ENCODE data around the gene SH3RF2.
A peak's percentile ranks its signal among the peaks of the same experiment; 100 is the strongest.

The SH3RF2 gene

DNA sequence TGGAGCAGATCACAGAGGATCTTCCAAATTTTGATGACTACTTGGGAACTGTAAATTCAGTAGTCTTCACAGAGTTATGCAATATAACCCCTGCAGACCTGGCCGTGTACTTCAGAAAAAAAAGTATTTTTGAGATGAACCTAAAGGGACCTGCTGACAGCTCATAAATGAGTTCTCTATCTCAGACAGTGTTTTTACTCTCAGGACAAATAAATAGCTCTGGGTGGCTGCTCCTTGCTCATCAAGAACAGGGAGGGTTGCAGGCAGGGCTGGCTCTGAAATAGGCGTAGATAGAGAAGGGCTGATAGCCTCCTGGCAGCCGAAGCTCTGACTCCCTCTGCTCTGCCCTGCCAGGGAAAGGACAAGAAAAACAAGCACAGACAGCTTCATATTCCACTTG is 104.1 kb downstream of the SH3RF2 start:
- H3K9ac ChIP-seq (ENCODE audit: insufficient read length): no peak overlapping the region
- TF ChIP-seq EZH2 (IDR thresholded peaks at IDR 0.05): no peak
- TF ChIP-seq POLR2AphosphoS5 (IDR thresholded peaks at IDR 0.05; ENCODE audit: borderline replicate concordance, low read depth, low read length): no peak
- TF ChIP-seq FOXP2 (optimal IDR thresholded peaks at IDR 0.05; ENCODE audit: control extremely low read depth, extremely low read length, insufficient read depth): no peak
- no peak overlapping the region for H3K4me3 ChIP-seq
- H3K36me3 ChIP-seq (ENCODE audit: insufficient read depth, low read length): no peaks in the 10 kb centered on the region
- no peak overlapping the region for H3K27ac ChIP-seq
- H3K9me3 ChIP-seq (ENCODE audit: low read depth, low read length): no peaks in the 10 kb centered on the region
- DNase-seq (ENCODE audit: low read depth, low spot score): no peak

- H3K27ac ChIP-seq: no peak overlapping the region
- no peak for DNase-seq (ENCODE audit: low read depth, low spot score)
- TF ChIP-seq POLR2AphosphoS5 (IDR thresholded peaks at IDR 0.05; ENCODE audit: borderline replicate concordance, low read depth, low read length) (no peak), EZH2 (IDR thresholded peaks at IDR 0.05) (no peak), FOXP2 (optimal IDR thresholded peaks at IDR 0.05; ENCODE audit: control extremely low read depth, extremely low read length, insufficient read depth) (no peak)
- H3K4me3 ChIP-seq: no peak overlapping the region
- no peak overlapping the region for H3K9ac ChIP-seq (ENCODE audit: insufficient read length)
- H3K9me3 ChIP-seq (ENCODE audit: low read depth, low read length): no peaks in the 10 kb centered on the region
- no peaks in the 10 kb centered on the region for H3K36me3 ChIP-seq (ENCODE audit: insufficient read depth, low read length)
These were observed 104.9 kb downstream of the SH3RF2 start for GRCh38 chr5:146041180-146041789.

GRCh38 chr5:146042628-146043279 is 106.4 kb downstream of the SH3RF2 start:
- H3K27ac ChIP-seq: no peak overlapping the region
- no peak for DNase-seq (ENCODE audit: low read depth, low spot score)
- no peak overlapping the region for H3K9ac ChIP-seq (ENCODE audit: insufficient read length)

GRCh38 chr5:146043722-146044121 is 107.3 kb downstream of the SH3RF2 start:
- H3K36me3 ChIP-seq (ENCODE audit: insufficient read depth, low read length): no peaks in the 10 kb centered on the region
- DNase-seq (ENCODE audit: low read depth, low spot score): no peak
- H3K9me3 ChIP-seq (ENCODE audit: low read depth, low read length): no peaks in the 10 kb centered on the region
- H3K27ac ChIP-seq: no peak overlapping the region
- TF ChIP-seq EZH2 (IDR thresholded peaks at IDR 0.05) (no peak), FOXP2 (optimal IDR thresholded peaks at IDR 0.05; ENCODE audit: control extremely low read depth, extremely low read length, insufficient read depth) (no peak), POLR2AphosphoS5 (IDR thresholded peaks at IDR 0.05; ENCODE audit: borderline replicate concordance, low read depth, low read length) (no peak)
- H3K4me3 ChIP-seq: no peak overlapping the region
- no peak overlapping the region for H3K9ac ChIP-seq (ENCODE audit: insufficient read length)

More at GRCh38 chr5:146042628-146043279, 106.4 kb downstream of the SH3RF2 start:
- Histone ChIP-seq H3K9me3 (ENCODE audit: low read depth, low read length) (no peaks in the 10 kb centered on the region), H3K36me3 (ENCODE audit: insufficient read depth, low read length) (no peaks in the 10 kb centered on the region), H3K4me3 (no peak overlapping the region)
- TF ChIP-seq POLR2AphosphoS5 (IDR thresholded peaks at IDR 0.05; ENCODE audit: borderline replicate concordance, low read depth, low read length) (no peak), EZH2 (IDR thresholded peaks at IDR 0.05) (no peak), FOXP2 (optimal IDR thresholded peaks at IDR 0.05; ENCODE audit: control extremely low read depth, extremely low read length, insufficient read depth) (no peak)

GRCh38 chr5:146047396-146047795 is 111.0 kb downstream of the SH3RF2 start:
- no peaks in the 10 kb centered on the region for H3K36me3 ChIP-seq (ENCODE audit: insufficient read depth, low read length)
- DNase-seq (ENCODE audit: low read depth, low spot score): no peak
- no peaks in the 10 kb centered on the region for H3K9me3 ChIP-seq (ENCODE audit: low read depth, low read length)
- H3K9ac ChIP-seq (ENCODE audit: insufficient read length): no peak overlapping the region
- H3K4me3 ChIP-seq: no peak overlapping the region
- no peak overlapping the region for H3K27ac ChIP-seq
- no peak for TF ChIP-seq FOXP2 (optimal IDR thresholded peaks at IDR 0.05; ENCODE audit: control extremely low read depth, extremely low read length, insufficient read depth)
- no peak for TF ChIP-seq EZH2 (IDR thresholded peaks at IDR 0.05)
- no peak for TF ChIP-seq POLR2AphosphoS5 (IDR thresholded peaks at IDR 0.05; ENCODE audit: borderline replicate concordance, low read depth, low read length)

GRCh38 chr5:146048994-146049703 is 112.8 kb downstream of the SH3RF2 start:
- no peaks in the 10 kb centered on the region for H3K36me3 ChIP-seq (ENCODE audit: insufficient read depth, low read length)
- DNase-seq (ENCODE audit: low read depth, low spot score): peak; percentile 72
- no peak for TF ChIP-seq EZH2 (IDR thresholded peaks at IDR 0.05)
- TF ChIP-seq POLR2AphosphoS5 (IDR thresholded peaks at IDR 0.05; ENCODE audit: borderline replicate concordance, low read depth, low read length): no peak
- TF ChIP-seq FOXP2 (optimal IDR thresholded peaks at IDR 0.05; ENCODE audit: control extremely low read depth, extremely low read length, insufficient read depth): no peak

GRCh38 chr5:146049704-146050026 is 113.3 kb downstream of the SH3RF2 start:
- no peak for TF ChIP-seq EZH2 (IDR thresholded peaks at IDR 0.05)
- TF ChIP-seq POLR2AphosphoS5 (IDR thresholded peaks at IDR 0.05; ENCODE audit: borderline replicate concordance, low read depth, low read length): no peak
- no peak for TF ChIP-seq FOXP2 (optimal IDR thresholded peaks at IDR 0.05; ENCODE audit: control extremely low read depth, extremely low read length, insufficient read depth)
- DNase-seq (ENCODE audit: low read depth, low spot score): no peak
- H3K27ac ChIP-seq: no peak overlapping the region
- H3K4me3 ChIP-seq: no peak overlapping the region
- H3K9me3 ChIP-seq (ENCODE audit: low read depth, low read length): no peaks in the 10 kb centered on the region
- no peaks in the 10 kb centered on the region for H3K36me3 ChIP-seq (ENCODE audit: insufficient read depth, low read length)
- no peak overlapping the region for H3K9ac ChIP-seq (ENCODE audit: insufficient read length)

More at GRCh38 chr5:146048994-146049703, 112.8 kb downstream of the SH3RF2 start:
- no peaks in the 10 kb centered on the region for H3K9me3 ChIP-seq (ENCODE audit: low read depth, low read length)
- no peak overlapping the region for H3K9ac ChIP-seq (ENCODE audit: insufficient read length)
- no peak overlapping the region for H3K27ac ChIP-seq
- no peak overlapping the region for H3K4me3 ChIP-seq

DNA sequence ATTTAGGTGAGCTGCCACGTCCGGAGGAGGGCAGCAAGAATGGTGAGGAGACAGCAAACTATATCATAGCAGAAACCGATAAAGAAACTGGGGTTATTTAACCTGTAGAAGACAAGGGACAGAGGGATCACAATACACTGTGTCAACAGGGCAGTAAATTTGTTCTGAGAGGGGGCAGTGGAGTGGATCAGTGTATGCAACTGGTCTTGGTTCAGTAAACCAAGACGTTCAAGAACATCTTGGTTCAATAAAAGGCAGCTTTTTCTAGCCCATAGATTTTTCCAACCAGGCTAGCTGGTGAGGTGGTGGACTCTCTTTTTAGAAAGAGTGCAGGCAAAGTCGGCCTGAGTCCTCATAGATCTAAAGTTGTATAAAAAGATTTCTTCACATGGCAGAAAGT is 113.7 kb downstream of the SH3RF2 start:
- H3K9ac ChIP-seq (ENCODE audit: insufficient read length): no peak overlapping the region
- no peak overlapping the region for H3K4me3 ChIP-seq
- no peaks in the 10 kb centered on the region for H3K9me3 ChIP-seq (ENCODE audit: low read depth, low read length)
- H3K36me3 ChIP-seq (ENCODE audit: insufficient read depth, low read length): no peaks in the 10 kb centered on the region
- TF ChIP-seq POLR2AphosphoS5 (IDR thresholded peaks at IDR 0.05; ENCODE audit: borderline replicate concordance, low read depth, low read length): no peak
- TF ChIP-seq FOXP2 (optimal IDR thresholded peaks at IDR 0.05; ENCODE audit: control extremely low read depth, extremely low read length, insufficient read depth): no peak
- TF ChIP-seq EZH2 (IDR thresholded peaks at IDR 0.05): no peak
- no peak overlapping the region for H3K27ac ChIP-seq
- DNase-seq (ENCODE audit: low read depth, low spot score): no peak
